ENCODE measurements around the gene REXO5.

DNA sequence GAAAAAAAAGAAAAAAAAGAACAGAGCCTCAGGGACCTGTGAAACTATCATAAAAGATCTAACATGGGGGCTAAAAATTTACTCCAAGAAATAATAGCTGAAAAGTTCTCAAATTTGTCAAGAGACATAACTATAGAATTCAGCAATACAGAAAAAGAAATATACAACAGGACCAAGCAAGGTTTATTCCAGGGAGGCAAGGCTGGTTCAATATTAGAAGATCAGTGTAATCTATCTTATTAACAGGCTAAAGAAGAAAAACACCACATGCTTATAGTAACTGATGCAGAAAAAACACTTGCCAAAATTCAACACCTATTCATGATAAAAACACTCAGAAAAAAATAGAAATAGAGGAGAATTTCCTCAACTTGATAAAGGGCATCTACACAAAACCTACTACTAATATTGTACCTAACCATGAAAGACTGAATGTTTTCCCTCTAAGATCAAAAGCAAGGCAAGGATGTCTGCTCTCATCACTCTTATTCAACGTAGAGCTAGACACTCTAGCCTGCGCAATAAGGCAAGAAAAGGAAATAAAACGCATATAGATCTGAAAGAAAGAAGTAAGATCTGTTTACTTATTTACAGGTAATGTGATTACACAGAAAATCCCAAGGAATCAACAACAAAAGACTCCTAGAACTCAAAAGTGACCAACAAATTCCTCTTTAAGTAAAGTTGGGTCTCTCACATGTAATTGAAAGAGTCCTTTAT, 43.8 kb upstream of the REXO5 start:
- no peak for TF ChIP-seq POLR2AphosphoS5 (IDR thresholded peaks at IDR 0.05)
- TF ChIP-seq, protein P1, sequence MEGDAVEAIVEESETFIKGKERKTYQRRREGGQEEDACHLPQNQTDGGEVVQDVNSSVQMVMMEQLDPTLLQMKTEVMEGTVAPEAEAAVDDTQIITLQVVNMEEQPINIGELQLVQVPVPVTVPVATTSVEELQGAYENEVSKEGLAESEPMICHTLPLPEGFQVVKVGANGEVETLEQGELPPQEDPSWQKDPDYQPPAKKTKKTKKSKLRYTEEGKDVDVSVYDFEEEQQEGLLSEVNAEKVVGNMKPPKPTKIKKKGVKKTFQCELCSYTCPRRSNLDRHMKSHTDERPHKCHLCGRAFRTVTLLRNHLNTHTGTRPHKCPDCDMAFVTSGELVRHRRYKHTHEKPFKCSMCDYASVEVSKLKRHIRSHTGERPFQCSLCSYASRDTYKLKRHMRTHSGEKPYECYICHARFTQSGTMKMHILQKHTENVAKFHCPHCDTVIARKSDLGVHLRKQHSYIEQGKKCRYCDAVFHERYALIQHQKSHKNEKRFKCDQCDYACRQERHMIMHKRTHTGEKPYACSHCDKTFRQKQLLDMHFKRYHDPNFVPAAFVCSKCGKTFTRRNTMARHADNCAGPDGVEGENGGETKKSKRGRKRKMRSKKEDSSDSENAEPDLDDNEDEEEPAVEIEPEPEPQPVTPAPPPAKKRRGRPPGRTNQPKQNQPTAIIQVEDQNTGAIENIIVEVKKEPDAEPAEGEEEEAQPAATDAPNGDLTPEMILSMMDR (IDR thresholded peaks at IDR 0.05) = no peak
- TF ChIP-seq POLR2A (IDR thresholded peaks at IDR 0.05) = no peak
